ENCODE data around the gene RBBP9. TPM values are rescaled to one million over a fixed set of nuclear protein-coding genes. Genes with fewer than 3 reads are reported as not detected.

RBBP9 gene
- polyA plus RNA-seq, 3 donors = 27.7 to 30.4 (median 28.6) TPM

Other genes with a start within 250 kb of the RBBP9 start
- gene ZNF133, start 208.7 kb downstream of the RBBP9 start, polyA plus RNA-seq (ENCODE audit: insufficient read length in 3 of 3) = 10 to 100 TPM; 27.7 to 35.8 (median 35.1) TPM
- gene DZANK1, start 30.2 kb downstream of the RBBP9 start, polyA plus RNA-seq (ENCODE audit: insufficient read length in 3 of 3) = 10 to 100 TPM in 2 of 3 donors, 1 to 10 TPM in 1; 5.8 to 11.5 (median 10.9) TPM
- gene POLR3F, start 29.8 kb downstream of the RBBP9 start, polyA plus RNA-seq (ENCODE audit: insufficient read length in 3 of 3) = 10 to 100 TPM; 15.0 to 19.5 (median 17.9) TPM
- gene SEC23B, start 10.7 kb upstream of the RBBP9 start, polyA plus RNA-seq (ENCODE audit: insufficient read length in 3 of 3) = 10 to 100 TPM; 64.8 to 69.9 (median 65.2) TPM
- 10 to 100 TPM; 74.8 to 88.8 (median 79.7) TPM for gene SMIM26, start 70.2 kb upstream of the RBBP9 start, polyA plus RNA-seq (ENCODE audit: insufficient read length in 3 of 3)
- 10 to 100 TPM; 30.3 to 35.5 (median 34.9) TPM for gene DTD1, start 90.8 kb upstream of the RBBP9 start, polyA plus RNA-seq (ENCODE audit: insufficient read length in 3 of 3)